ENCODE measurements around the gene PRAC1.

PRAC1 gene

DNA sequence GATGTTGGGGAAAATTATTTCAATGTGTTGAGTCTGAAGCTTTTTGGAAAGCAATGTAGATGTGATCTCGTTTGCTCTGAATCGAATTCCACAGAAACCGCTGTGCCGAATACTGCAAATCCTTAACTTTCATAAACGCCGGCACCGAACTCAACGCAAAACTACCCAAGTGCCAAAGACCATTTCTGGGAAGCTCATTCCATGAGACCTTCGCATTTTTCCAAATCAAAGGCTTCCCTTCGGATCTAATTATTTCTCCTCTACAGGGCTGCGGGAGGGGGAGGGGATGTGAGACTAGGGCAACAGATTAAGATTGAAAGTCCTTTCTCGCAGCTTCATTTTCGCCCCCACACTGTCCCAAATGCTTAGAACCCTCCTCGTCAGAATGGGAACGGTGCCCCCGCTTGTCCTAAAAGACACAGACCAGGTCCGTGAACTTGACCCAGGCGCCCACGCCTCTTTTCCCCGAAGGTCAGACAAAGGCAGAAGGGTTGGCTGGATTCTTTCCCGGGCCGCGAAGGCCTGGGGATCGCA, 4.0 kb downstream of the PRAC1 start:
- no peak for TF ChIP-seq NFIC (IDR thresholded peaks at IDR 0.05)
- no peak for TF ChIP-seq ZBTB7A (IDR thresholded peaks at IDR 0.05; ENCODE audit: low read depth)
- no peak for TF ChIP-seq TCF12 (IDR thresholded peaks at IDR 0.05; ENCODE audit: low read depth)
- no peak for TF ChIP-seq USF1 (IDR thresholded peaks at IDR 0.05)
- no peak for TF ChIP-seq REST (IDR thresholded peaks at IDR 0.05; ENCODE audit: low read depth)
- no peak for TF ChIP-seq EP300 (IDR thresholded peaks at IDR 0.05; ENCODE audit: borderline replicate concordance)
- TF ChIP-seq CEBPB (IDR thresholded peaks at IDR 0.05): no peak
- no peak for TF ChIP-seq MAX (IDR thresholded peaks at IDR 0.05)
- TF ChIP-seq TEAD4 (IDR thresholded peaks at IDR 0.05): no peak
- TF ChIP-seq TAF1 (IDR thresholded peaks at IDR 0.05; ENCODE audit: low read depth): no peak
- no peak for TF ChIP-seq RAD21 (IDR thresholded peaks at IDR 0.05; ENCODE audit: low read depth)
- no peak for TF ChIP-seq CREB1 (IDR thresholded peaks at IDR 0.05; ENCODE audit: low read depth)
- no peak for TF ChIP-seq YY1 (IDR thresholded peaks at IDR 0.05; ENCODE audit: low read depth)
- no peak for TF ChIP-seq FOXM1 (IDR thresholded peaks at IDR 0.05; ENCODE audit: borderline replicate concordance, low read depth)
- no peak for TF ChIP-seq EGR1 (IDR thresholded peaks at IDR 0.05)

DNA sequence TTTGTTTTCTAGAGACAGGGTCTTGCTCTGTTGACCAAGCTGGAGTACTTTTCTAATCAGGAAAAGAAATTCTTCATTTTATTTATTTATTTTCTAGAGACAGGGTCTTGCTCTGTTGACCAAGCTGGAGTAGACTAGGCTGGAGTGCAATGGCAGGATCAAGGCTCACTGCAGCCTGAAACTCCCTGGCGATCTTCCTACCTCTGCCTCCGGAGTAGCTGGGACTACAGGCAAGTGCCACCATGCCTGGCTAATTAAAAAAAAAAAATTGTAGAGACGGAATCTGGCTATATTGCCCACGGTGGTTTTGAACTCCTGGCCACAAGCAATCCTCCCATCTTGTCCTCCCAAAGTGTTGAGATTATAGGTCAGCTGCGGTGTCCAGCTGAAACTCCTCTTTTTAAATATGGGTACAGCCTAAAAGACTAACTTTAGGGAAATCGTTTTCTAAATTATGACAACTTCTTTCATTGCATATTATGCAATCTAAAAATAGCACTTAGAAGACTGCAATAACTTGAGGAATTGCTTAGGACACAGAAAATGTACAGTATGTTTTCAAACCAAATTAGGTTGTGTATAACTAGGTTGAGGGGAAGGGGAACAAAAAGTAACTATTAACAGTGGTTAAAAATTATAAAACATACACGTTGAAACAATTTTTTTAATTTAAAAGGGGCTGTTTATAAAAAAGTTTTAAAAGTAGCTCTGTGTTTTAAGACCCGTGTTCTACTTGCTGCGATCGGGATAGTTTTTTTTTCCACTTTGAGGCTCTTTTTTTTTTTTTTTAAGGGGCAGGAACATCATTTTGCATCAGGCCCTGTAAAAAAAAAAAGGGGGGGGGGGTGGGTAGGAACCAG, 4.7 kb downstream of the PRAC1 start:
- TF ChIP-seq EGR1 (IDR thresholded peaks at IDR 0.05): no peak
- TF ChIP-seq CREB1 (IDR thresholded peaks at IDR 0.05; ENCODE audit: low read depth): no peak
- TF ChIP-seq EP300 (IDR thresholded peaks at IDR 0.05; ENCODE audit: borderline replicate concordance): no peak
- no peak for TF ChIP-seq TCF12 (IDR thresholded peaks at IDR 0.05; ENCODE audit: low read depth)
- no peak for TF ChIP-seq RAD21 (IDR thresholded peaks at IDR 0.05; ENCODE audit: low read depth)
- no peak for TF ChIP-seq TEAD4 (IDR thresholded peaks at IDR 0.05)
- no peak for TF ChIP-seq REST (IDR thresholded peaks at IDR 0.05; ENCODE audit: low read depth)
- no peak for TF ChIP-seq CEBPB (IDR thresholded peaks at IDR 0.05)
- TF ChIP-seq ZBTB7A (IDR thresholded peaks at IDR 0.05; ENCODE audit: low read depth): no peak
- TF ChIP-seq YY1 (IDR thresholded peaks at IDR 0.05; ENCODE audit: low read depth): no peak
- no peak for TF ChIP-seq FOXM1 (IDR thresholded peaks at IDR 0.05; ENCODE audit: borderline replicate concordance, low read depth)
- no peak for TF ChIP-seq MAX (IDR thresholded peaks at IDR 0.05)
- no peak for TF ChIP-seq USF1 (IDR thresholded peaks at IDR 0.05)
- TF ChIP-seq NFIC (IDR thresholded peaks at IDR 0.05): no peak

GRCh38 chr17:48715496-48716399, 6.6 kb downstream of the PRAC1 start:
- TF ChIP-seq YY1 (IDR thresholded peaks at IDR 0.05; ENCODE audit: low read depth): no peak
- no peak for TF ChIP-seq RAD21 (IDR thresholded peaks at IDR 0.05; ENCODE audit: low read depth)
- TF ChIP-seq EP300 (IDR thresholded peaks at IDR 0.05; ENCODE audit: borderline replicate concordance): no peak
- no peak for TF ChIP-seq EGR1 (IDR thresholded peaks at IDR 0.05)
- TF ChIP-seq NFIC (IDR thresholded peaks at IDR 0.05): no peak
- no peak for TF ChIP-seq USF1 (IDR thresholded peaks at IDR 0.05)
- no peak for TF ChIP-seq TEAD4 (IDR thresholded peaks at IDR 0.05)
- TF ChIP-seq TCF12 (IDR thresholded peaks at IDR 0.05; ENCODE audit: low read depth): no peak
- no peak for TF ChIP-seq TAF1 (IDR thresholded peaks at IDR 0.05; ENCODE audit: low read depth)
- no peak for TF ChIP-seq FOXM1 (IDR thresholded peaks at IDR 0.05; ENCODE audit: borderline replicate concordance, low read depth)
- no peak for TF ChIP-seq MAX (IDR thresholded peaks at IDR 0.05)
- TF ChIP-seq ZBTB7A (IDR thresholded peaks at IDR 0.05; ENCODE audit: low read depth): no peak
- TF ChIP-seq CEBPB (IDR thresholded peaks at IDR 0.05): no peak
- no peak for TF ChIP-seq REST (IDR thresholded peaks at IDR 0.05; ENCODE audit: low read depth)
- no peak for TF ChIP-seq CREB1 (IDR thresholded peaks at IDR 0.05; ENCODE audit: low read depth)
